H1 (cell line): ENCODE results near the gene TMEM253. TPM values are rescaled to one million over a fixed set of nuclear protein-coding genes. Genes with fewer than 3 reads are reported as not detected.

ENCODE experiments used
- CTCF ChIA-PET: fragments of 300-600 bp; sonication (Branson Sonifier 250); formaldehyde crosslinking; loops from one replicate; lab custom pipeline; 2021; ENCODE audit not compliant: partially characterized antibody; lab: Charles Lee
- POLR2A ChIA-PET: fragments of 300-600 bp; sonication (Branson Sonifier 250); formaldehyde crosslinking; loops from one replicate; lab custom pipeline; 2021; ENCODE audit warnings: inconsistent platforms; ENCODE audit not compliant: partially characterized antibody; lab: Charles Lee
- DNase-seq, 2 experiments: peaks; one replicate each; pipeline versions ENCODE4 v3.0.0 to v3.0.0-alpha.2; 2010 to 2022; ENCODE audit warnings: low spot score in 2 of 2, low read depth in 1 of 2, mixed read lengths in 1 of 2
- FAIRE-seq: peaks from 2 replicates; lab custom pipeline; 2011; peaks lifted over from hg19 to GRCh38; lab: Jason Lieb, UNC
- H2AFZ ChIP-seq: 2 replicates; pipeline ENCODE4 v1.8.1; 2012; ENCODE audit warnings: low read length, inconsistent platforms
- H2AK5ac ChIP-seq: 2 replicates; pipeline ENCODE4 v1.6.1; 2013; ENCODE audit warnings: low read depth, low read length
- H2BK120ac ChIP-seq: replicated peaks from 2 replicates; pipeline ENCODE3; 2013; ENCODE audit warnings: low read depth, low read length, inconsistent platforms
- H2BK12ac ChIP-seq: 2 replicates; pipeline ENCODE4 v1.6.1; 2013; ENCODE audit warnings: low read depth, low read length
- H2BK15ac ChIP-seq: 2 replicates; pipeline ENCODE4 v1.6.1; 2013; ENCODE audit warnings: low read length
- H2BK20ac ChIP-seq: 2 replicates; pipeline ENCODE4 v1.6.1; 2013; ENCODE audit warnings: low read length
- H2BK5ac ChIP-seq: 2 replicates; pipeline ENCODE4 v1.6.1; 2013; ENCODE audit warnings: low read depth, low read length
- H3K14ac ChIP-seq: 2 replicates; pipeline ENCODE4 v1.6.1; 2013; ENCODE audit warnings: inconsistent platforms; ENCODE audit not compliant: insufficient read length
- H3K18ac ChIP-seq: 2 replicates; pipeline ENCODE4 v1.6.1; 2013; ENCODE audit warnings: low read length; ENCODE audit errors: extremely low read depth
- H3K23ac ChIP-seq: 2 replicates; pipeline ENCODE4 v1.6.1; 2013; ENCODE audit warnings: inconsistent platforms; ENCODE audit not compliant: insufficient read length
- H3K23me2 ChIP-seq: 2 replicates; pipeline ENCODE4 v1.6.1; 2013; ENCODE audit warnings: low read depth, low read length
- H3K27ac ChIP-seq: 2 replicates; pipeline ENCODE4 v1.6.1; 2011; ENCODE audit warnings: low read depth, low read length, inconsistent platforms
- H3K27me3 ChIP-seq, 4 experiments: replicated peaks in 1 of 4; 1 replicate in 1 of 4; 2 replicates in 3 of 4; pipeline versions ENCODE4 v1.6.1 to v1.8.1; 2011 to 2013; ENCODE audit warnings: low read length in 3 of 4, mild to moderate bottlenecking in 3 of 4, inconsistent platforms in 2 of 4, mixed read lengths in 2 of 4, moderate library complexity in 1 of 4; ENCODE audit not compliant: control insufficient read depth in 3 of 4, insufficient read depth in 3 of 4; ENCODE audit errors: extremely low read depth in 1 of 4
- H3K36me3 ChIP-seq, 4 experiments: 2 replicates each; pipeline versions ENCODE4 v1.6.1 to v1.8.1; 2011 to 2013; ENCODE audit warnings: mild to moderate bottlenecking in 4 of 4, low read length in 3 of 4, moderate library complexity in 2 of 4, control low read depth in 1 of 4, inconsistent platforms in 1 of 4; ENCODE audit not compliant: insufficient read depth in 4 of 4, control insufficient read depth in 2 of 4
- H3K4ac ChIP-seq: replicated peaks from 2 replicates; pipeline ENCODE3; 2013; ENCODE audit warnings: low read length, low read depth, mixed read lengths, inconsistent platforms; ENCODE audit not compliant: insufficient read length
- H3K4me1 ChIP-seq, 4 experiments: replicated peaks in 1 of 4; 1 replicate in 1 of 4; 2 replicates in 3 of 4; pipeline versions ENCODE4 v1.6.1 to v1.8.1; 2011 to 2013; ENCODE audit warnings: low read length in 3 of 4, inconsistent platforms in 2 of 4, mixed read lengths in 1 of 4; ENCODE audit not compliant: insufficient read depth in 4 of 4, control insufficient read depth in 3 of 4
- H3K4me2 ChIP-seq, 2 experiments: 2 replicates each; pipeline versions ENCODE4 v1.6.1 to v1.8.1; 2011 to 2013; ENCODE audit warnings: low read depth in 2 of 2, low read length in 2 of 2, control low read depth in 1 of 2, inconsistent platforms in 1 of 2, mild to moderate bottlenecking in 1 of 2; ENCODE audit not compliant: insufficient read depth in 1 of 2
- H3K4me3 ChIP-seq, 4 experiments: fragments of 200-600, 300-600 bp in 1 of 4; sonication (generic), shearing (Covaris generic), sonication (Bioruptor Twin) in 1 of 4; 2 replicates each; pipeline versions ENCODE4 v1.5.1 to v1.8.1; 2011 to 2016; ENCODE audit warnings: low read length in 4 of 4, low read depth in 3 of 4, control low read depth in 2 of 4, inconsistent platforms in 2 of 4, mild to moderate bottlenecking in 2 of 4, mixed read lengths in 1 of 4, moderate library complexity in 1 of 4; ENCODE audit not compliant: insufficient read depth in 2 of 4; ENCODE audit errors: extremely low read depth in 1 of 4
- H3K56ac ChIP-seq: replicated peaks from 2 replicates; pipeline ENCODE3; 2013; ENCODE audit warnings: low read depth, mild to moderate bottlenecking, mixed read lengths, low read length, inconsistent platforms; ENCODE audit not compliant: insufficient read length
- H3K79me1 ChIP-seq: 2 replicates; pipeline ENCODE4 v1.6.1; 2013; ENCODE audit warnings: low read depth, low read length, control low read depth
- H3K79me2 ChIP-seq, 2 experiments: 2 replicates each; pipeline versions ENCODE4 v1.6.1 to v1.8.1; 2012 to 2013; ENCODE audit warnings: low read length in 2 of 2, mild to moderate bottlenecking in 2 of 2, inconsistent platforms in 1 of 2; ENCODE audit not compliant: insufficient read depth in 2 of 2, control insufficient read depth in 1 of 2
- H3K9ac ChIP-seq, 4 experiments: replicated peaks in 1 of 4; 1 replicate in 1 of 4; 2 replicates in 3 of 4; pipeline versions ENCODE4 v1.6.1 to v1.8.1; 2011 to 2013; ENCODE audit warnings: low read depth in 3 of 4, low read length in 3 of 4, control low read depth in 2 of 4, mild to moderate bottlenecking in 2 of 4, moderate library complexity in 2 of 4, inconsistent platforms in 1 of 4; ENCODE audit errors: extremely low read depth in 1 of 4
- H3K9me3 ChIP-seq, 2 experiments: 2 replicates each; pipeline versions ENCODE4 v1.6.1 to v1.8.1; 2012 to 2013; ENCODE audit warnings: mild to moderate bottlenecking in 2 of 2, moderate library complexity in 2 of 2, control low read depth in 1 of 2, inconsistent platforms in 1 of 2, low read depth in 1 of 2, low read length in 1 of 2, mixed read lengths in 1 of 2; ENCODE audit not compliant: insufficient read depth in 2 of 2
- H4K20me1 ChIP-seq, 2 experiments: replicated peaks in 1 of 2; 2 replicates each; pipeline versions ENCODE3 to v1.8.1; 2011 to 2013; ENCODE audit warnings: inconsistent platforms in 2 of 2, low read length in 2 of 2, mild to moderate bottlenecking in 1 of 2; ENCODE audit not compliant: insufficient read depth in 2 of 2, control insufficient read depth in 1 of 2
- H4K5ac ChIP-seq: 2 replicates; pipeline ENCODE4 v1.6.1; 2013; ENCODE audit warnings: low read length, low read depth, mixed read lengths, inconsistent platforms; ENCODE audit not compliant: insufficient read length
- H4K8ac ChIP-seq: 2 replicates; pipeline ENCODE4 v1.8.0; 2013; ENCODE audit warnings: mild to moderate bottlenecking, moderate library complexity, low read length, inconsistent platforms; ENCODE audit not compliant: insufficient read depth; ENCODE audit errors: extremely low read depth
- H4K91ac ChIP-seq: replicated peaks from 2 replicates; pipeline ENCODE3; 2013; ENCODE audit warnings: low read length, mixed read lengths, inconsistent platforms; ENCODE audit not compliant: insufficient read length
- BACH1 ChIP-seq: IDR thresholded peaks from 2 replicates; pipeline ENCODE4 v1.6.1; 2012; ENCODE audit warnings: low read length, improper control_type of control experiment
- CHD1 ChIP-seq: IDR thresholded peaks from 2 replicates; pipeline ENCODE4 v1.6.1; 2012; ENCODE audit warnings: low read depth, low read length, improper control_type of control experiment
- CTBP2 ChIP-seq: IDR thresholded peaks from 2 replicates; pipeline ENCODE4 v1.7.0; 2011; ENCODE audit warnings: borderline replicate concordance, mild to moderate bottlenecking, moderate library complexity, mixed read lengths, low read length; ENCODE audit not compliant: insufficient read depth, insufficient read length
- CTCF ChIP-seq, 3 experiments: IDR thresholded peaks; 1 replicate in 2 of 3; 2 replicates in 1 of 3; pipeline versions ENCODE4 v1.5.1 to v1.6.1; 2011; ENCODE audit warnings: low read length in 3 of 3, mild to moderate bottlenecking in 3 of 3, inconsistent platforms in 2 of 3, low read depth in 1 of 3, moderate library complexity in 1 of 3; ENCODE audit not compliant: insufficient read depth in 1 of 3; ENCODE audit errors: control extremely low read depth in 1 of 3
- FOSL1 ChIP-seq: IDR thresholded peaks from 2 replicates; pipeline ENCODE4 v1.6.1; 2011; ENCODE audit warnings: mild to moderate bottlenecking, low read depth, low read length, moderate library complexity; ENCODE audit not compliant: insufficient read depth
- KDM1A ChIP-seq: fragments of 200-600, 300-600 bp; sonication (generic); IDR thresholded peaks from 2 replicates; pipeline ENCODE4 v1.7.1; 2016; ENCODE audit warnings: mild to moderate bottlenecking, low read length, borderline replicate concordance
- MAX ChIP-seq: IDR thresholded peaks from 2 replicates; pipeline ENCODE4 v1.6.1; 2012; ENCODE audit warnings: inconsistent platforms
- SP4 ChIP-seq: IDR thresholded peaks from 2 replicates; pipeline ENCODE4 v1.6.1; 2012; ENCODE audit warnings: low read length, inconsistent platforms
- TCF12 ChIP-seq: IDR thresholded peaks from 2 replicates; pipeline ENCODE4 v1.6.1; 2011; ENCODE audit warnings: low read depth, mild to moderate bottlenecking, low read length
- WGBS, 2 experiments: shearing (Covaris generic) in 1 of 2; methylation state at CpG; one replicate each; pipeline versions ENCODE4 v1.1.6 to v1.1.7; 2013 to 2015; ENCODE audit warnings: low lambda C conversion rate in 2 of 2, mixed read lengths in 2 of 2, inconsistent platforms in 1 of 2, low coverage in 1 of 2, missing lambda C conversion rate in 1 of 2; ENCODE audit not compliant: insufficient replicate concordance in 2 of 2, insufficient coverage in 1 of 2, insufficient read length in 1 of 2; ENCODE audit errors: extremely low coverage in 1 of 2, missing lambda C conversion rate in 1 of 2; 5-methylcytosine and 5-hydroxymethylcytosine counted together
- polyA plus RNA-seq, 7 experiments: library from polyadenylated mRNA; depleted of rRNA in 3 of 7; stranded (reverse) in 5 of 7; unstranded in 2 of 7; fragments of >200 nt in 5 of 7; fragments of 200-250 nt in 2 of 7; gene quantifications; 1 replicate in 5 of 7; 2 replicates in 1 of 7; 4 replicates in 1 of 7; pipeline versions ENCODE4 v1.2.1 to v1.2.3, GENCODE V29; 2011 to 2013; ENCODE audit warnings: missing spikeins in 2 of 7, mixed read lengths in 2 of 7
- total RNA-seq: library from RNA; stranded (reverse); fragmentation: NEBNext Ultra II Directional; extraction: Animal tissue kit (Norgen Biotek cat#: 25700); gene quantifications from 2 replicates; pipeline ENCODE4 v1.2.1, GENCODE V29; 2021

Gene TMEM253
- total and polyA plus RNA-seq, 2 of the 8 experiments (the other 6 are each of a cell fraction or from before 2014, with no cell fraction given) = 1.9 to 2.2 TPM

GRCh38 chr14:21053184-21054122, 47.4 kb upstream of the TMEM253 start:
- no peak overlapping the region for H3K27ac ChIP-seq
- POLR2A ChIA-PET = interaction anchor here (0.8 to 1.2 kb wide), 3 partner anchors 18 to 36 kb away, joined by 3 to 4 read pairs (median 3); no protein-coding TSS in a partner anchor
- H3K23me2 ChIP-seq = no peaks in the 10 kb centered on the region
- no peak overlapping the region for H4K5ac ChIP-seq
- no peak overlapping the region for H3K23ac ChIP-seq
- no peak overlapping the region for H3K4me2 ChIP-seq
- H3K4me1 ChIP-seq = peaks cover 0 to 3% (median 0%) of the 10 kb centered on the region in 4 experiments; a peak in 2 of 7 replicates
- H3K36me3 ChIP-seq = no peaks in the 10 kb centered on the region
- no peak overlapping the region for H3K14ac ChIP-seq
- H3K79me2 ChIP-seq = no peaks in the 10 kb centered on the region
- H4K20me1 ChIP-seq = no peaks in the 10 kb centered on the region
- no peak overlapping the region for H2AFZ ChIP-seq
- no peak for DNase-seq
- no peak overlapping the region for H3K4me3 ChIP-seq
- H4K8ac ChIP-seq = no peak overlapping the region
- no peak overlapping the region for H3K9ac ChIP-seq
- no peak overlapping the region for H2BK120ac ChIP-seq
- no peaks in the 10 kb centered on the region for H3K9me3 ChIP-seq
- H3K79me1 ChIP-seq = no peaks in the 10 kb centered on the region
- H2BK12ac ChIP-seq = no peak overlapping the region
- H2BK5ac ChIP-seq = no peak overlapping the region
- no peak overlapping the region for H2BK15ac ChIP-seq
- no peak overlapping the region for H2AK5ac ChIP-seq
- 85% methylated on average over 19 of the region's 20 CpGs; no CpG with 5 or more reads in 1 of the 2 experiments for WGBS, 2 experiments
- no peak overlapping the region for H2BK20ac ChIP-seq
- H3K56ac ChIP-seq = no peak overlapping the region
- no peak overlapping the region for H3K18ac ChIP-seq
- FAIRE-seq = no peak
- H3K4ac ChIP-seq = no peak overlapping the region
- CTCF ChIA-PET = interaction anchor here (0.8 to 1.3 kb wide), 6 partner anchors 9 to 51 kb away, joined by 3 to 10 read pairs (median 3); no protein-coding TSS in a partner anchor
- H3K27me3 ChIP-seq = no peaks in the 10 kb centered on the region; a peak in 1 of 7 replicates
- no peak overlapping the region for H4K91ac ChIP-seq
- no peak for TF ChIP-seq MAX
- no peak for TF ChIP-seq CTCF (IDR thresholded peaks at IDR 0.05; ENCODE audit: control extremely low read depth in 1 of 3, insufficient read depth in 1 of 3, low read depth in 1 of 3, low read length in 3 of 3)
- TF ChIP-seq FOSL1 = no peak
- TF ChIP-seq TCF12 = no peak
- TF ChIP-seq CHD1 = no peak
- no peak for TF ChIP-seq CTBP2
- TF ChIP-seq SP4 = no peak
- no peak for TF ChIP-seq KDM1A
- TF ChIP-seq BACH1 = no peak
